Stimulated activated CD4-positive, alpha-beta T cell treated with anti-CD3 and anti-CD28 coated beads, TNF-alpha, amount 100 ng/mL, for 4 hours (primary cell): Measurements from ENCODE around the gene MALL.
"Not testable (repeated sequence)": the region's sequence is repeated elsewhere in the genome, so short reads cannot be mapped to it uniquely, and the experiment has no call there.

ENCODE experiments used
- DNase-seq, 3 experiments: peaks; one replicate each; pipeline ENCODE4 v3.0.0-alpha.2; 2020; ENCODE audit warnings: low read depth in 3 of 3

Gene MALL

DNA sequence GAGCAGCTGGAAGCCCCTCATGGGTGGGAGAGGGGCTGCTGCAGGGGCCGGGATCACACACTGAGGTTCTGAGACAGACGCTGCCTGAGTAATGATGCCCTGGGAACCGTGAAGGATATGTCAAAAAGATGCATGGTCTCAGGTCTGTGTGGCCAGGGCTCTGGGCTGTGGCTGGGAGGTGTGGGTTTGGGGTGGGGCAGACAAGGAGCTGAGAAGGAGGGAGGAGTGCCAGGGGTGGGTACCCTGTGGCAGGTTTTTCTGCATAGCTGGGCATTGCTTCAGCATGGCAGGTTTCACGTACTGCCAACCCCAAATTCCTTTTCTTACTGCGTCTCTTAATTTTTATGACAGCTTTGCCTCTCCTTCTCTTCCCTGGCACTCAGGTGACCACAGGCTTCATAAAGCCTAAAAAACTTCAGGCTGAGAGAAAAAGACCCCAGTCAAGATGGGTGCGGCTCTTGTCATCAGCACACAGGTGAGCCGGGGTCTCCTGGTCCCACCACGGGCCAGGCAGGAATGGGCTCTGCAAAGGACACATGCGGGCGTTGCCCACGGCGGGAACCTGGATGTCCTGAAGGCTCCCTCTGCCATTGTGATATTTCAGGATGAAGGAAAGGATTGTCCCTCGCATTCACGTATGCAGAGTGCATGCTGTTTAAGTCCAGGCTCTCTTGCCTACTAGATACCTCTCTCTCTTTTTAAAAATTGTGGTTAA, 18.0 kb downstream of the MALL start:
- DNase-seq = no peak

- no peak for DNase-seq
Observed at GRCh38 chr2:110095994-110096633, 19.5 kb downstream of the MALL start.

DNA sequence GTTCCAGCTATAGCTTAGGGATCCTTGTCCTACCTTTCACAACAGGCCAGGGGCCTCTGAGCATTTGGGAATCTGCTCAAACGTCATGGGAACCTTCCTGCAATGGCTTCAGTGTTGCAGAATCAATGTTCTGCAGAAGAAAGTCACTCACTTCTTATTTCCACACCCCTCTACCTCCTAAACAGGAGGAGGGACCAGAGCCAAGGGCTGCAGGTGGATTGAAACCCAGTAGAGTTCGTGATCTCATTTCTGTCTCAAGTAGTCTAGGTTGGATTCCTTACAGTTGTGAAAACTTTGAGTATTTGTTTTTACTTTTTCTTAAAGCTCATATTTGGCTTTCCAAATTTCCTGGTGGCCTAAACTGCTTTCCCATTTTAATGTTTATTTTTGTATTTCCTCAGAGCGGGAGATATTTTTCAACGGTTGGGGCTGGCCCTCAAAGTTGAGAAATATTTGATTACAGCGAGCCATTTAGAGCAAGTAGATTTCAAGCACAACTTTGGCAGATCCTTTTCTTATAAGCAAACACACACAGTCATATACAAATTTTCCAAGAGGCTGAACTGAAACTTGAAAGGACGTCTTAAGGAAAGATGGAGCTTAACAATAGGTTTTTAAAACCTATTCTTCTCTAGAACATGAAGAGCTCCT, 20.6 kb downstream of the MALL start:
- not testable (repeated sequence) for DNase-seq

DNA sequence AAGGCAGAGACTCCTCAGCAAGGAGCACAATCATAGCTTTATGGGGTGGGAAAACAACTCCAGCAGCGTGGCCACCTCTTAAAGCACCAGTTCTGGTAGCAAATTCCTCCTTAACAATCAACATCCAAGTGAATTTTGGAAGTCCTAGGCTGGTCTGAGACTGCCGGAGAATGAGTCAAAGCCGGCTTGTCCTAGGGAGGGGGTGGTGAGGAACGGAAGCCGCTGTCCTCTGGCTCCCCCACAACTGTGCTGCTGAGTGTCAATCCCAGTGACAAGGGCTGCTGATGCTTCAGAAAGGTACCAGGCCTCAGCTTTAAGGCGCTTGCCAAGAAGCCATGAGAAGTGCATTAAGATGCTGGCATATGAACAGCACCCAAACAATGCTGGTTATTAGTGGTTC, 21.7 kb downstream of the MALL start:
- DNase-seq = not testable (repeated sequence)

DNA sequence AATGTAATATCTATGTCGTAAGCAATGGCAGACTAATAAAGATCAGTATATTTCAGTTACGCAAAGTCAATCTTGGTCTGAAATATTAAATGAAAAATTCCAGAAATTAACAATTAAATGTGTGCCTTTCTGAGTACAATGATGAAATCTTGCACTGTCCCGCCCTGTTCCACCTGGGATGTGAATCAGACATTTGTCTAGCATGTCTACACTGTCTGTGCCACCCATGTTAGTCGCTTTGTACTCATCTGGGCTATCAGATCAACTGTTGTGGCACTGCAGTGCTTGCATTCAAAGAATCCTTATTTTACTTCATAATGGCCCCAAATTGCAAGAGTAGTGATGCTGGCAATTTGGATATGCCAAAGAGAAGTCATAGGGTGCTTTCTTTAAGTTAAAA, 25.5 kb downstream of the MALL start:
- DNase-seq = not testable (repeated sequence)

DNA sequence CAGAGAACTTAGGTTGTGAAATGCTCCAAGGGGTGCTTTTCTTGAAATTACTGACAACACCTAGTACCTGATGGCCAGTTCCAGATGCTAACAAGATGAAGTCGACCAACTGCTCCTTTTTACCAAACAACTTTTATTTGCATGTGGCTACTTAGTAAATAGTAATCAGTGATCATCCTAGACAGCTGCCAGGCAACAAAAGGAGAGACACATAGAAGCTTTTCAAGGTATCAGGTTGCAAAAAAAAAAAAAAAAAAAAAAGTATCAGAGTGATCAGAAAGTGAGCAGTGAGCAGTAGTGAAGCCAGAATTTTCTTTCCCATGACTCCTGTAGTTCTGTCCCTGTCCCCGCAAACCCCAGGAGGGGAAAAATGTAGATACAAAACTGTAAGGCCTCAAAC, 31.9 kb downstream of the MALL start:
- DNase-seq = not testable (repeated sequence)

DNA sequence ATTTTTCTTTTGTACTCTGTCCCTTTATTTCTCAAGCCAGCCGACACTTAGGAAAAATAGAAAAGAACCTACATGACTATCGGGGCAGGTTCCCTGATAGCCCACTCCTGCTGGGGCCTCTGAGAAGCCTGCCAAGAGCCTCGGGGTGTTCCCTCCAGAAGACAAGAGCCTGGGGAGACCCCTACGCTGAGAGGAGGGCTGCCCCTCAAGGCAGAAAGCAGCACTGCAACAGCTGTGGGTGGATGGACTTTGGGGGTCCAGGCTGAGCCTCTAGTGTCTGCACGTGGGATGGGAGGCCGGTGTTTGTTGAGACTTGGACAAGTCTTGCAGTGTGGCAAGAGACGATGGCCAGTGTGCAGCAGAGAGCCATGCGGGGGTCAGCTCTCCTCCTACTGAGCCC, 32.5 kb downstream of the MALL start:
- DNase-seq = not testable (repeated sequence)

DNA sequence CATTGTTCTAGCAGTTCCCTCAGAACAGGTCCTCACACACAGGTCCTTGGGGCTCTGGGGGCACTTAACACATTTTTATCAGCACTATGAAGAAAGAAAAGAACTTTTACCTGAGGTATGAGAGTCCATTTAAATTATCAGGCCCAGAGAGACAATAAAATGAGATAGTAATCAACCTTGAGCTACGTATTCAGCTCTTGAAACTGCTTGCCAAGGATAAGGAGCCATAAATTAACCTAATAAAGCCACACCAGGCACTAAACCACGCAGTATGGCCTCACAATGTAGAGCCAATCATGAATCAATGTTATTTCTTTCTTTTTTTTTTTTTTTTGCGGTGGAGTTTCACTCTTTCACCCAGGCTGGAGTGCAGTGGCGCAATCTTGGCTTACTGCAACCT, 37.5 kb downstream of the MALL start:
- not testable (repeated sequence) for DNase-seq

DNA sequence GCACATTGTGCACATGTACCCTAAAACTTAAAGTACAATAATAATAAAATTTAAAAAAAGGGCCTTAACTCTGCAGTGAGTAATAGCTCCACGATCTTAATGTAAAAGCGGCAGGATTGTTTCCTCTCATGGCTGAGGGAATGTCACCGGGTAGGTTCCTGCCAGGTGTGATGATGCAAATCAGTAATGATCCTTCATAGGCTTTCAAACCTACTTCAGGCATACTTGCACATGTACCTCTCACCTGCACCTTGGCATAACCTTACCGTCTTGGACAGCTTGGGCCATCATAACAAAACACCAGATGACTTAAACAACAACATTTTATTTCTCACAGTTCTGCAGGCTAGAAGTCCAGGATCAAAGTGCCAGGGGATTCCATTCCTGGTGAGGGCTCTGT, 39.7 kb downstream of the MALL start:
- not testable (repeated sequence) for DNase-seq

DNA sequence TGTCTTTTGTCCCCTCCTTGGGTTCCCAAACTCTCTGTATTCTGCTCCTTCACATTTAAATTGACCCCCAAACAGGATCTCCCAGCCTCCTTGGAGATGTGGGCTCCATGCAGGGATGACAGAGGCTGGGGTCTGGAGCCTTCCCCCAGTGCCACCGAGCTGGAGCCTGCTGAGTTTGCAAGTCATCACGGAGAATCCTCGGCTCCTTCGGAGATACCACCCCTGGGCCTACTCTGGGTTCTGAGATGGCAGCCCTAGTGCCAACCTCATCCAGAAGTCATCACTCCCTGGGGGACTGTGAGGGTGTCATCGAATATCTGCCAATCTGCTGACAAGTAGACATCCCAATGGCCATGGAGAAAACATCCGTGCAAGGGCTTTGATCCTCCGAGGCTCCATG, 45.8 kb downstream of the MALL start:
- not testable (repeated sequence) for DNase-seq

DNA sequence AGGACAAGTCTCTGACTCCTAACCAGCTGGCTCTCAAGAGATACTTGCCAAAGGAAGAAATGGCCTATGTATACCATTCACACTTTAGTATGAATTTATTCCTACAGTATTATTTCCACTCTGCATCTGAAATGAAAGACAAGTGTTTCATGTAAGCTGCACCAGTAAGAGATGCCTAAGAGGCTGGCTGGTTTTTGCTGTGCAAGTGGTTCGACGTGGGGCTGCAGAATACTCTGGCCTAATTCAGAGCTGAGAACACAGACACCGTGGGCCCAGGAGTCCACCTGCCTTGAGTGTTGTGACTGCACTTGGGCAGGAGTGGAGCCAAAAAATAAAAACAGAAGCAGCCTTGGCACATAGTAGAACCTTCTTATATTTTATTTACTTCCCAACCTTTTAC, 47.5 kb downstream of the MALL start:
- not testable (repeated sequence) for DNase-seq

DNA sequence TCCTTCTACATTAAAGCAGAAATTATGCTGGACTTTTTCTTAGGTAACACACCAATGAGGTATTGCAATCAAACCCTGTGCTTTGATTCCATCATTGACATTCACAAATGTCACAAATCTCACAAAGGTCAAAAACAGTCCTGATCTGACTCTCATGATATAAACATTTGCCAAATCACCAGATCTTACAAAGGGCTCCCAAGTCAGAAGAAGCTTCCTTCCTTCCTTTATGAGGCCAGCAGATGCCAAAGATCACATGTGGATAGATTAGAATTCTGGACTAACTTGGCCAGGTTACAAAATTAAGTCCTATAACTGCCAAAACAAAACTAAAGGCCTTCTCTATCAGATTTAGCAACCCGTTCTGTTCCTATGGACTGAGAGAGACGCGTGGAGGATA, 53.3 kb downstream of the MALL start:
- not testable (repeated sequence) for DNase-seq

DNA sequence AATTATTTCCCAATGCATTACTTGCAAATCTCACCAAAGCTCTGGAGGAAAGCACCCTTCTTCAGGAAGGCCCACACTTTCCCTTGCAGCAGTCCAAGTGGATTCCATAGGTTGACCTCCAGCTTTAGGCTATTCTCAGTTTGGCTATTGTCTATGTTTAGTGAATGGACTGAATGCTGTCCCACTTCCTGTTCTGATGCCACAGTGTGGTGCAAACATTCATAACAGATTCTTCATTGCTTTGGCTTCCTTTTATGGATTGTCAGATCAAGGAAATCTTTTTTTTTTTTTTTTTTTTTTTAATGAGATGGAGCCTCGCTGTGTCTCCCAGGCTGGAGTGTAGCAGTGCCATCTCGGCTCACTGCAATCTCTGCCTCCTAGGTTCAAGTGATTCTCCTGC, 55.1 kb downstream of the MALL start:
- DNase-seq = not testable (repeated sequence)

- not testable (repeated sequence) for DNase-seq
Observed at GRCh38 chr2:110059694-110060358, 55.8 kb downstream of the MALL start.

DNA sequence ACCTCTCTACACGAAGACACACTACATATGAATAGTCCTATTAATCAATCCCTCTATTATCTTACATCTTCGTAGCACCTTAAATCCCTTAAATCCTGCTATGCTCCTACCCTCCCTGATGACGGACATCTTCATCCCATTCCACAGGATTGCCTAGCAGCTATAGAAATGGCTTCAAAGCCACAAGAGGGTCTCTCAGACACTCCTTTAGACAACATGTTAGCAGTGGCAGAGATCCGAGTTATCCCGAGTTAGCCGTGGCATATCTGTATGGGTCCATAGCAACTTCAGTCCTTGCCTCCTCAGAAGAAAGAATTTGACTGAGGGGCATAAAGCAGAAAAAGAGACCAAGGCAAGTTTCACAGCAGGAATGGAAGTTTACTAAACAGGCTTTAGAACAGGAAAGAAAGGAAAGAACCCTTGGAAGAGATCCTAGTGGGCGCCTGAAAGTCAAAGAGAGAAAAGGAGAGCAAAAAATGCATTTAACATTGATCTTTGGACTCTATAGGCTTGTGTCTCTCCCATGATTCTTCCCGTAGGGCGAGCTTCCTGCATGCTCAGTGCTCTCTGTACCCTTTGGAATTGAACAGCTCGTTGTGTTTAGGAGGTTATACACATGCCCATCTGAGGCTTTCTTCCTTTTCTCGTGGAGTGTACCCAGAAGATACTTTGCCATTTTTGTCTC, 56.5 kb downstream of the MALL start:
- DNase-seq = not testable (repeated sequence)

DNA sequence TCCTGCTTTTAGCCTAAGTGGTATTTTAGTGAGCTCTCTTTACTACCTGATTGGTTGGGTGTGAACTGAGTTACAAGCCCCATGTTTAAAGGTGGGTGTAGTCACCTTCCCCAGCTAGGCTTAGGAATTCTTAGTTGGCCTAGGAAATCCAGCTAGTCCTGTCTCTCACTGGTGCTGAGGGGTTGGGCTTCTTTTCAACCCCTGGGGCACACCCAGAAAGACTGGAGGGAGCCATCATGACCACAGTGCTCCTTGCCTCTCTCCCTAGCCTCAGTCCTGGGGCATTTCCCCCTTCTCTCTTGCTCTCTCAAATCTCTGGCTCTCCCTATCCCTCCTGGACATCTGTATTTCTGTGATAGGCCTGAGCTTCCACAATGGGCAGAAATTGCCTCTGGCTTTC, 57.6 kb downstream of the MALL start:
- not testable (repeated sequence) for DNase-seq

DNA sequence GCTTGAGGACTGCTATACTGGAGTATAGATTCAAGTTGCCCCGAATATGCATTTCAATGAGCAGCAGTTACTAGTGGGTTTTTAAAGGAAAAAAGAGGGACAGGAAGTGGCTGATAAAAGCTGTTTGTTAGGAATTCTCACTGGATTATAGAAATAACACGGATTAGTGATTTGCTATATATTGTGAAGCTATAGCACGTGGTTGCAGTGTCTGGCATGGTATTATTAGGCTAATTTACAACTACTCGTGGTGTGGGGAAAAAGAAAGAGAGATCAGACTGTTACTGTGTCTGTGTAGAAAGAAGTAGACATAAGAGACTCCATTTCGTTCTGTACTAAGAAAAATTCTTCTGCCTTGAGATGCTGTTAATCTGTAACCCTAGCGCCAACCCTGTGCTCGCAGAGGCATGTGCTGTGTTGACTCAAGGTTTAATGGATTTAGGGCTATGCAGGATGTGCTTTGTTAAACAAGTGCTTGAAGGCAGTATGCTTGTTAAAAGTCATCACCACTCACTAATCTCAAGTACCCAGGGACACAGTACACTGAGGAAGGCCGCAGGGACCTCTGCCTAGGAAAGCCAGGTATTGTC, 59.7 kb downstream of the MALL start:
- DNase-seq = not testable (repeated sequence)

GRCh38 chr2:110054521-110055407, 60.9 kb downstream of the MALL start:
- not testable (repeated sequence) for DNase-seq

- DNase-seq = not testable (repeated sequence)
Observed at GRCh38 chr2:110053688-110054087, 61.9 kb downstream of the MALL start.

DNA sequence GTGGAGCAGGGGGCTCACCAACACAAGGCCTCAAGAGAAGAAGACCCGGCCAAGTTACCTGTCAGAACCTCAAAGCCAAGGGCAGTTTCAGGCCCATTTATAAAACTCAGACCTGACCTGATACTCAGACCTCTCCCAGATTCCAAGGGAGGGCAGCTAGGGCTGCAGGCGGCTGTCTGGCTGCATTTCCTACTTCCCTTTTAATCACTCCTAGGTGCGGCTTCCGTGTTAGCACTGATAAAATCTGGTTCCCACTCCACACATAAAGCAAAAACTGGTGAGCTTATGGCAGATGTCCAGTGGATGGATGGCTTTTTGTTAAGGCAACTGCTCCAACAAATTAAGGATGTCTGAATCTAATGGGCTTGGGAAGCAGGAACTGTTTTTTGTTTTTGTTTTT, 63.5 kb downstream of the MALL start:
- DNase-seq = not testable (repeated sequence)
